Immature natural killer cell (primary cell): Measurements from ENCODE around the gene USH2A. TPM values are rescaled to one million over a fixed set of nuclear protein-coding genes. Genes with fewer than 3 reads are reported as not detected.

Experiments used
- DNase-seq, 3 donors: peaks; one replicate each; pipeline ENCODE4 v3.0.0; 2022; ENCODE audit warnings: mixed read lengths in 1 of 3
- H3K27ac Mint-ChIP-seq, 6 donors: one replicate each; pipeline ENCODE4 v1.8.0; 2020; ENCODE audit warnings: mixed read lengths in 6 of 6, mild to moderate bottlenecking in 5 of 6, inconsistent platforms in 4 of 6, moderate library complexity in 3 of 6
- H3K27me3 Mint-ChIP-seq, 3 donors: one replicate each; pipeline ENCODE4 v1.8.0; 2020 to 2021; ENCODE audit warnings: low read depth in 3 of 3, mild to moderate bottlenecking in 3 of 3, mixed read lengths in 3 of 3, moderate library complexity in 3 of 3, inconsistent platforms in 1 of 3
- H3K36me3 Mint-ChIP-seq, 3 donors: one replicate each; pipeline ENCODE4 v1.8.0; 2020; ENCODE audit warnings: mixed read lengths in 3 of 3, inconsistent platforms in 2 of 3, mild to moderate bottlenecking in 2 of 3
- H3K4me1 Mint-ChIP-seq, 2 donors: one replicate each; pipeline ENCODE4 v1.8.0; 2020; ENCODE audit warnings: inconsistent platforms in 2 of 2, mild to moderate bottlenecking in 2 of 2, mixed read lengths in 2 of 2, moderate library complexity in 1 of 2
- H3K4me3 Mint-ChIP-seq, 5 donors: one replicate each; pipeline ENCODE4 v1.8.0; 2020; ENCODE audit warnings: mild to moderate bottlenecking in 5 of 5, mixed read lengths in 5 of 5, inconsistent platforms in 3 of 5, moderate library complexity in 3 of 5
- H3K9me3 Mint-ChIP-seq, 6 donors: one replicate each; pipeline ENCODE4 v1.8.0; 2020; ENCODE audit warnings: mild to moderate bottlenecking in 6 of 6, mixed read lengths in 6 of 6, inconsistent platforms in 4 of 6, moderate library complexity in 3 of 6
- polyA plus RNA-seq, 3 donors: library from polyadenylated mRNA; unstranded; fragments of 300-500 nt; fragmentation: Illumina TruSeq; gene quantifications; one replicate each; pipeline ENCODE4 v1.2.3, GENCODE V29; 2021

USH2A gene
- polyA plus RNA-seq, 3 donors from 2014 or later: not detected

GRCh38 chr1:215911406-215911968 lies 511.8 kb downstream of the USH2A start:
- DNase-seq: no peak
- Mint-ChIP-seq H3K4me1 (no peaks in the 10 kb centered on the region), H3K27ac (no peak overlapping the region), H3K4me3 (no peak overlapping the region), H3K27me3 (no peaks in the 10 kb centered on the region), H3K36me3 (peaks cover 0 to 4% (median 0%) of the 10 kb centered on the region in 3 donors), H3K9me3 (peaks cover 1 to 51% (median 25%) of the 10 kb centered on the region in 6 donors)

GRCh38 chr1:215905493-215906115 lies 517.6 kb downstream of the USH2A start:
- DNase-seq: no peak
- Mint-ChIP-seq H3K4me1 (no peaks in the 10 kb centered on the region), H3K4me3 (no peak overlapping the region), H3K36me3 (no peaks in the 10 kb centered on the region), H3K27ac (no peak overlapping the region), H3K27me3 (no peaks in the 10 kb centered on the region), H3K9me3 (peaks cover 6 to 49% (median 12%) of the 10 kb centered on the region in 6 donors)

- Mint-ChIP-seq H3K27ac (no peak overlapping the region), H3K9me3 (peaks cover 7 to 57% (median 21%) of the 10 kb centered on the region in 6 donors), H3K27me3 (peaks cover 0 to 1% (median 0%) of the 10 kb centered on the region in 3 donors), H3K4me1 (no peaks in the 10 kb centered on the region), H3K36me3 (no peaks in the 10 kb centered on the region), H3K4me3 (no peak overlapping the region)
- no peak for DNase-seq
Measured at GRCh38 chr1:215900684-215901083, 522.6 kb downstream of the USH2A start.

- H3K4me1 Mint-ChIP-seq: no peaks in the 10 kb centered on the region
- peaks cover 0 to 1% (median 0%) of the 10 kb centered on the region in 3 donors for H3K27me3 Mint-ChIP-seq
- H3K9me3 Mint-ChIP-seq: peaks cover 7 to 55% (median 22%) of the 10 kb centered on the region in 6 donors
- H3K27ac Mint-ChIP-seq: no peak overlapping the region
- no peak overlapping the region for H3K4me3 Mint-ChIP-seq
- no peaks in the 10 kb centered on the region for H3K36me3 Mint-ChIP-seq
- DNase-seq: no peak
Measured at GRCh38 chr1:215899901-215900300, 523.3 kb downstream of the USH2A start.

GRCh38 chr1:215895893-215896292 lies 527.4 kb downstream of the USH2A start:
- no peaks in the 10 kb centered on the region for H3K36me3 Mint-ChIP-seq
- H3K4me3 Mint-ChIP-seq: no peak overlapping the region
- H3K9me3 Mint-ChIP-seq: peaks cover 5 to 44% (median 10%) of the 10 kb centered on the region in 6 donors
- peaks cover 0 to 1% (median 0%) of the 10 kb centered on the region in 3 donors for H3K27me3 Mint-ChIP-seq
- no peak for DNase-seq
- H3K4me1 Mint-ChIP-seq: no peaks in the 10 kb centered on the region
- H3K27ac Mint-ChIP-seq: no peak overlapping the region

GRCh38 chr1:215895276-215895675 lies 528.0 kb downstream of the USH2A start:
- peaks cover 5 to 42% (median 10%) of the 10 kb centered on the region in 6 donors for H3K9me3 Mint-ChIP-seq
- no peak overlapping the region for H3K27ac Mint-ChIP-seq
- H3K4me3 Mint-ChIP-seq: no peak overlapping the region
- H3K4me1 Mint-ChIP-seq: no peaks in the 10 kb centered on the region
- H3K36me3 Mint-ChIP-seq: no peaks in the 10 kb centered on the region
- DNase-seq: no peak
- H3K27me3 Mint-ChIP-seq: peaks cover 0 to 1% (median 0%) of the 10 kb centered on the region in 3 donors

GRCh38 chr1:215894617-215895016 lies 528.6 kb downstream of the USH2A start:
- Mint-ChIP-seq H3K27ac (no peak overlapping the region), H3K36me3 (no peaks in the 10 kb centered on the region), H3K4me1 (no peaks in the 10 kb centered on the region), H3K4me3 (no peak overlapping the region), H3K27me3 (peaks cover 0 to 1% (median 0%) of the 10 kb centered on the region in 3 donors), H3K9me3 (peaks cover 5 to 41% (median 11%) of the 10 kb centered on the region in 6 donors)
- DNase-seq: no peak

- Mint-ChIP-seq H3K9me3 (peaks cover 1 to 46% (median 12%) of the 10 kb centered on the region in 6 donors), H3K27me3 (no peaks in the 10 kb centered on the region), H3K4me3 (no peak overlapping the region)
Measured at GRCh38 chr1:215891266-215892057, 531.8 kb downstream of the USH2A start.

GRCh38 chr1:215890438-215890837 lies 532.8 kb downstream of the USH2A start:
- no peaks in the 10 kb centered on the region for H3K4me1 Mint-ChIP-seq
- H3K27ac Mint-ChIP-seq: no peak overlapping the region
- peaks cover 1 to 43% (median 12%) of the 10 kb centered on the region in 6 donors for H3K9me3 Mint-ChIP-seq
- no peaks in the 10 kb centered on the region for H3K27me3 Mint-ChIP-seq
- DNase-seq: no peak
- no peak overlapping the region for H3K4me3 Mint-ChIP-seq
- no peaks in the 10 kb centered on the region for H3K36me3 Mint-ChIP-seq

More at GRCh38 chr1:215891266-215892057, 531.8 kb downstream of the USH2A start:
- Mint-ChIP-seq H3K36me3 (no peaks in the 10 kb centered on the region), H3K4me1 (no peaks in the 10 kb centered on the region), H3K27ac (no peak overlapping the region)
- no peak for DNase-seq

- Mint-ChIP-seq H3K4me3 (no peak overlapping the region), H3K27me3 (no peaks in the 10 kb centered on the region), H3K36me3 (no peaks in the 10 kb centered on the region), H3K27ac (no peak overlapping the region), H3K9me3 (peaks cover 1 to 38% (median 10%) of the 10 kb centered on the region in 6 donors), H3K4me1 (no peaks in the 10 kb centered on the region)
- no peak for DNase-seq
Measured at GRCh38 chr1:215889871-215890270, 533.4 kb downstream of the USH2A start.

- Mint-ChIP-seq H3K36me3 (no peaks in the 10 kb centered on the region), H3K27me3 (no peaks in the 10 kb centered on the region), H3K4me1 (no peaks in the 10 kb centered on the region), H3K27ac (no peak overlapping the region), H3K4me3 (no peak overlapping the region), H3K9me3 (peaks cover 1 to 30% (median 11%) of the 10 kb centered on the region in 6 donors)
- no peak for DNase-seq
Measured at GRCh38 chr1:215888159-215888558, 535.1 kb downstream of the USH2A start.

- Mint-ChIP-seq H3K27me3 (no peaks in the 10 kb centered on the region), H3K36me3 (no peaks in the 10 kb centered on the region), H3K4me3 (no peak overlapping the region), H3K27ac (no peak overlapping the region), H3K9me3 (peaks cover 1 to 26% (median 12%) of the 10 kb centered on the region in 6 donors), H3K4me1 (no peaks in the 10 kb centered on the region)
- DNase-seq: no peak
Measured at GRCh38 chr1:215887627-215888026, 535.6 kb downstream of the USH2A start.

- DNase-seq: no peak
- Mint-ChIP-seq H3K27me3 (peaks cover 0 to 1% (median 0%) of the 10 kb centered on the region in 3 donors), H3K36me3 (no peaks in the 10 kb centered on the region), H3K4me1 (no peaks in the 10 kb centered on the region), H3K4me3 (no peak overlapping the region), H3K9me3 (peaks cover 2 to 30% (median 16%) of the 10 kb centered on the region in 6 donors), H3K27ac (no peak overlapping the region)
Measured at GRCh38 chr1:215883004-215883403, 540.2 kb downstream of the USH2A start.

- Mint-ChIP-seq H3K4me3 (no peak overlapping the region), H3K9me3 (peaks cover 4 to 34% (median 18%) of the 10 kb centered on the region in 6 donors), H3K36me3 (no peaks in the 10 kb centered on the region), H3K27ac (no peak overlapping the region), H3K27me3 (peaks cover 0 to 1% (median 0%) of the 10 kb centered on the region in 3 donors), H3K4me1 (no peaks in the 10 kb centered on the region)
- DNase-seq: no peak
Measured at GRCh38 chr1:215878843-215879242, 544.4 kb downstream of the USH2A start.
